PC-9 (cell line): ENCODE measurements around the gene POU4F3. TPM values are rescaled to one million over a fixed set of nuclear protein-coding genes. Genes with fewer than 3 reads are reported as not detected.

Source experiments
- BruUV-seq: library from RNA; stranded (reverse); fragments of 400-500 nt; replicated peaks from 2 replicates; lab custom pipeline; 2021; lab: Mats Ljungman, UMichigan
- CTCF ChIA-PET: fragments of 300-600 bp; sonication (Branson Sonifier 250); formaldehyde crosslinking; loops from one replicate; lab custom pipeline; 2022; ENCODE audit warnings: antibody characterized with exemption; lab: Charles Lee
- POLR2A ChIA-PET: fragments of 300-600 bp; sonication (Branson Sonifier 250); formaldehyde crosslinking; loops from one replicate; lab custom pipeline; 2022; ENCODE audit warnings: antibody characterized with exemption; ENCODE audit not compliant: unreplicated experiment; lab: Charles Lee
- DNase-seq, 2 experiments: peaks; one replicate each; pipeline versions ENCODE4 v3.0.0 to v3.0.0-alpha.2; 2015 to 2022; ENCODE audit warnings: mixed read lengths in 1 of 2
- H2AFZ ChIP-seq: fragments of 200-600 bp; sonication (generic); 2 replicates; pipeline ENCODE4 v1.8.1; 2017; ENCODE audit warnings: antibody characterized with exemption
- H3F3A ChIP-seq: fragments of 200-600 bp; sonication (generic); 2 replicates; pipeline ENCODE4 v1.8.1; 2017; ENCODE audit warnings: antibody characterized with exemption, mild to moderate bottlenecking, low read depth; ENCODE audit not compliant: insufficient read depth
- H3K27ac ChIP-seq: fragments of 200-600 bp; sonication (generic); 2 replicates; pipeline ENCODE4 v1.6.1; 2016; ENCODE audit warnings: mixed run types
- H3K27me3 ChIP-seq: fragments of 200-600 bp; sonication (generic); 2 replicates; pipeline ENCODE4 v1.6.1; 2016; ENCODE audit warnings: low read depth, mixed run types; ENCODE audit not compliant: insufficient read depth
- H3K36me3 ChIP-seq: fragments of 200-600 bp; sonication (generic); 2 replicates; pipeline ENCODE4 v1.6.1; 2016; ENCODE audit warnings: low read depth, mixed run types
- H3K4me1 ChIP-seq: fragments of 200-600 bp; sonication (generic); replicated peaks from 2 replicates; pipeline ENCODE4 v1.6.1; 2016; ENCODE audit warnings: mixed run types; ENCODE audit not compliant: insufficient read depth
- H3K4me2 ChIP-seq: fragments of 200-600 bp; sonication (generic); 2 replicates; pipeline ENCODE4 v1.6.1; 2017; ENCODE audit warnings: mixed run types
- H3K4me3 ChIP-seq: fragments of 200-600 bp; sonication (generic); 2 replicates; pipeline ENCODE4 v1.6.1; 2016; ENCODE audit warnings: mixed run types
- H3K79me2 ChIP-seq: fragments of 200-600 bp; sonication (generic); 2 replicates; pipeline ENCODE4 v1.6.1; 2017; ENCODE audit warnings: low read depth, mixed run types
- H3K9me2 ChIP-seq: fragments of 200-600 bp; sonication (generic); 2 replicates; pipeline ENCODE4 v1.8.1; 2017; ENCODE audit warnings: mild to moderate bottlenecking; ENCODE audit not compliant: insufficient read depth
- H3K9me3 ChIP-seq: fragments of 200-600 bp; sonication (generic); 2 replicates; pipeline ENCODE4 v1.8.1; 2016; ENCODE audit warnings: low read depth; ENCODE audit not compliant: insufficient read depth
- H4K20me1 ChIP-seq: fragments of 200-600 bp; sonication (generic); 2 replicates; pipeline ENCODE4 v1.8.1; 2017; ENCODE audit not compliant: insufficient read depth
- EZH2 ChIP-seq: fragments of 200-600 bp; sonication (generic); IDR thresholded peaks from 2 replicates; pipeline ENCODE4 v1.8.0; 2017; ENCODE audit warnings: antibody characterized with exemption, low read depth
- intact Hi-C: fragments of 100-400 bp; cut with micrococcal nuclease; formaldehyde crosslinking; loops from one replicate; pipeline ENCODE4 v1.10.0; 2022; ENCODE audit not compliant: unreplicated experiment
- total RNA-seq: library from RNA; stranded (reverse); gene quantifications from 2 replicates; pipeline ENCODE4 v1.2.3, GENCODE V29; 2021
- TF ChIP-seq, protein P1 (sequence below): fragments of 200-600 bp; sonication (generic); conservative IDR thresholded peaks from 2 replicates; pipeline ENCODE4 v1.6.1; 2017; ENCODE audit warnings: mixed run types, antibody characterized with exemption, mild to moderate bottlenecking, moderate library complexity

Gene POU4F3
- total RNA-seq, 1 experiment from 2014 or later = not detected

DNA sequence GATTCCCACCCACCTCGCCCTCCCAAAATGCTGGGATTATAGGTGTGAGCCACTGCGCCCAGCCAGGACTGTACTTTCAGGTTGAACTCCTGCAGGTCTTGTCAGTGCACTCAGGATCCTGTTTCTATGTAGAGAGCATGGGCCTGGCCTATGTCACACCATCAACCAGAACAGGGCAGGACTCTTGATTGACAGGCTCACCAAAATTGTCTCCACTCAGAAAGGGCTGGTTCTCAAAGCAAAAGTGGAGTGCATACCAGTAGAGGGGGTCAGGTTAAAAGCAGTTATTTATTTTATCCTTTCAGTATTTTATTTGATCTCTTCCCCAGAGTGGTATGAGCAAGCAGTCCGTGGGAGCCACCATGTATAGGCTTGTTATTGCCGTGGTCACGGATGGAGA lies 27.4 kb upstream of the POU4F3 start:
- Histone ChIP-seq H3K9me2 (no peaks in the 10 kb centered on the region), H3K27ac (no peak overlapping the region), H3K4me1 (peaks cover 3% of the 10 kb centered on the region; the same call in 1 of the 2 replicates), H3K9me3 (no peaks in the 10 kb centered on the region), H2AFZ (no peak overlapping the region), H3K36me3 (no peaks in the 10 kb centered on the region), H3K79me2 (no peaks in the 10 kb centered on the region), H3F3A (peaks cover 7% of the 10 kb centered on the region; the same call in 1 of the 2 replicates), H3K4me3 (no peak overlapping the region), H3K27me3 (no peaks in the 10 kb centered on the region), H3K4me2 (no peak overlapping the region), H4K20me1 (no peaks in the 10 kb centered on the region)
- CTCF ChIA-PET = no interaction called here
- BruUV-seq = no TSS peak
- POLR2A ChIA-PET = no interaction called here
- intact Hi-C loops = no loop called here
- DNase-seq = no peak
- TF ChIP-seq, protein P1, sequence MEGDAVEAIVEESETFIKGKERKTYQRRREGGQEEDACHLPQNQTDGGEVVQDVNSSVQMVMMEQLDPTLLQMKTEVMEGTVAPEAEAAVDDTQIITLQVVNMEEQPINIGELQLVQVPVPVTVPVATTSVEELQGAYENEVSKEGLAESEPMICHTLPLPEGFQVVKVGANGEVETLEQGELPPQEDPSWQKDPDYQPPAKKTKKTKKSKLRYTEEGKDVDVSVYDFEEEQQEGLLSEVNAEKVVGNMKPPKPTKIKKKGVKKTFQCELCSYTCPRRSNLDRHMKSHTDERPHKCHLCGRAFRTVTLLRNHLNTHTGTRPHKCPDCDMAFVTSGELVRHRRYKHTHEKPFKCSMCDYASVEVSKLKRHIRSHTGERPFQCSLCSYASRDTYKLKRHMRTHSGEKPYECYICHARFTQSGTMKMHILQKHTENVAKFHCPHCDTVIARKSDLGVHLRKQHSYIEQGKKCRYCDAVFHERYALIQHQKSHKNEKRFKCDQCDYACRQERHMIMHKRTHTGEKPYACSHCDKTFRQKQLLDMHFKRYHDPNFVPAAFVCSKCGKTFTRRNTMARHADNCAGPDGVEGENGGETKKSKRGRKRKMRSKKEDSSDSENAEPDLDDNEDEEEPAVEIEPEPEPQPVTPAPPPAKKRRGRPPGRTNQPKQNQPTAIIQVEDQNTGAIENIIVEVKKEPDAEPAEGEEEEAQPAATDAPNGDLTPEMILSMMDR = no peak
- no peak for TF ChIP-seq EZH2

DNA sequence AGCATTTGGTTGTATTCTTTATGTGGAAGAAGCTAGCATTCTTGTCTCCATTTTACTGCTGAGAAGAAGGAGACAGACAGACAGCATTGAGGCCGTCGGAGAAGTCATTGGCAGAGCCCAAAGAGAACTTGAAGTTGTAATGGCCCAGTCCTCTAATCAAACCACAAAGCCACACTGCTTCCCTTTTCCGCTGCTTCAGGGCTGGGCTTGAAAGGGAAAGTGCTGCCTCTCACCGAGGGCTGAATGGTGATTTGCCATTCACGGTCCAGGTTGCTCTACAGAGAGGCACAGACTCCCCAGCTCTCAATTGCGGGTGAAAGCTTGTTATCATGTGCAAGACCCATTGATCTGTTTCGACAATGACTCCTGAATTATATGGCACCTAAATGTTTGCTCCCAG lies 25.6 kb upstream of the POU4F3 start:
- Histone ChIP-seq H2AFZ (no peak overlapping the region), H3K27me3 (no peaks in the 10 kb centered on the region), H3K9me2 (no peaks in the 10 kb centered on the region), H3K4me1 (no peaks in the 10 kb centered on the region), H3K79me2 (no peaks in the 10 kb centered on the region), H4K20me1 (no peaks in the 10 kb centered on the region), H3K4me2 (no peak overlapping the region), H3K36me3 (no peaks in the 10 kb centered on the region), H3K9me3 (no peaks in the 10 kb centered on the region), H3K27ac (no peak overlapping the region), H3K4me3 (no peak overlapping the region), H3F3A (no peaks in the 10 kb centered on the region)
- TF ChIP-seq, protein P1 = no peak
- POLR2A ChIA-PET = interaction anchor here (0.6 kb wide), 1 partner anchor 34 kb away, joined by 6 read pairs; no protein-coding TSS in a partner anchor
- no peak for DNase-seq
- BruUV-seq = no TSS peak
- intact Hi-C loops = no loop called here
- CTCF ChIA-PET = no interaction called here

DNA sequence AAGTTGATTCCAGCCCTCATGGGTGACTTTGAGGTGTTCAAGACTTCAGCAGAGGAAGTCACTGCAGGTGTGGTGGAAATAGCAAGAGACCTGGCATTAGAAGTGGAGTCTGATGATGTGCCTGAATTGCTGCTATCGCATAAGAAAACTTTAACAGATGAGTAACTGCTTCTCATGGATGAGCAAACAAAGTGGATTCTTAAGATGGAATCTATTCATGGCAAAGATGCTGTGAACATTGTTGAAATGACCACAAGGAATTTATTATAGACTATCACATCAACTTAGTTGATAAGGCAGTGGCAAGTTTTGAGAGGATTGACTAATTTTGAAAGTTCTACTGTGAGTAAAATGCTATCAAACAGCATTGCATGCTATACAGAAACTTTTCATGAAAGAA lies 17.1 kb upstream of the POU4F3 start:
- Histone ChIP-seq H2AFZ (no peak overlapping the region), H3F3A (no peaks in the 10 kb centered on the region), H3K4me2 (no peak overlapping the region), H4K20me1 (no peaks in the 10 kb centered on the region), H3K9me3 (no peaks in the 10 kb centered on the region), H3K4me1 (no peaks in the 10 kb centered on the region), H3K4me3 (no peak overlapping the region), H3K36me3 (no peaks in the 10 kb centered on the region), H3K27me3 (no peaks in the 10 kb centered on the region), H3K27ac (no peak overlapping the region), H3K79me2 (no peaks in the 10 kb centered on the region), H3K9me2 (no peaks in the 10 kb centered on the region)
- no TSS peak for BruUV-seq
- CTCF ChIA-PET = no interaction called here
- DNase-seq = no peak
- no peak for TF ChIP-seq EZH2
- TF ChIP-seq, protein P1 = no peak
- intact Hi-C loops = no loop called here
- POLR2A ChIA-PET = interaction anchor here (0.6 kb wide), 2 partner anchors 20 to 132 kb away, joined by 4 to 7 read pairs; no protein-coding TSS in a partner anchor
